ENCODE data around the gene TRABD.

DNA sequence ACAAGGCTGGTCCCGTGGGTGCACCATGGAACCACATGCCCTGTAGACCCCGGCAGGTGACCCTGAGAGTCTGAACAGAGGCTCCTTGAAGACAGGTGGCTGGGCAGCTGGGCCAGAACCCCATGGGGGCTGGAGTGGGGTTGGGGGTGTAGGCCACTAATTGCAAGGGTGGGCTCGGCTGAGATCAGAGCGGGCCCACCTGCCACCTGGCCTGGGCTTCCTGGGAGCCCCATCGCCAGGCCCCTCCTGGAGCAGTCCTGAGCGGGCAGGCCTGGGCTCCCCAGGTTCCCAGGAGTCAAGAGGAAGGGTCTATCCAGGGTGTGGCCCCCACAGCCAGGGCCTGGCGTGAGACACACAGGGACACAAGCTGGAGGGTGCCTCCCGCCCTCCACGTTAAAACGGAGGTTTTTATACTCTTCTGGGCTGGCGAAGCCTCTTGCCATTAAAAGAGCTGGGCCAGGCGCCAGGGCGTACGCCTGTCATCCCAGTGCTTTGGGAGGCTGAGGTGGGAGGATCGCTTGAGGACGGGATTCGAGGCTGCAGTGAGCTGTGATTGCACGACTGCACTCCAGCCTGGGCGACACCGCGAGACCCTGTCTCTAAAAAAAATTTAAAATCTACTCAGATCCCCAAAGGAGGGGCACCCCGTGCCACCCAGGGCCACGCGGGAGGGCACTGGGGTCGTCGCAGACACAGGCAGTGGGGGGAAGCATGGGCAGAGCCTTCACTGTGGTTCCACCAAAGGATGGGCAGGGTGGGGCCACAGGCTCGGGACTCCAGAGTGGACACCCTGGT, 4.8 kb upstream of the TRABD start:
- TF ChIP-seq POLR2A (IDR thresholded peaks at IDR 0.05; ENCODE audit: low read depth, low read length) = no peak
- no peak for TF ChIP-seq POLR2AphosphoS5 (IDR thresholded peaks at IDR 0.05; ENCODE audit: low read depth, low read length)
- no peak for TF ChIP-seq TAF1 (IDR thresholded peaks at IDR 0.05; ENCODE audit: borderline replicate concordance, low read depth, low read length)
